HFFc6 (cell line): Measurements from ENCODE around the gene MLLT3. TPM values are rescaled to one million over a fixed set of nuclear protein-coding genes. Genes with fewer than 3 reads are reported as not detected.
"Not testable (repeated sequence)": the region's sequence is repeated elsewhere in the genome, so short reads cannot be mapped to it uniquely, and the experiment has no call there.

Experiments used
- DNase-seq: peaks from one replicate; pipeline ENCODE4 v3.0.0-alpha.2; 2018
- H3K27ac Mint-ChIP-seq: 2 replicates; pipeline ENCODE4 v1.8.0; 2020; ENCODE audit warnings: mild to moderate bottlenecking, mixed read lengths
- H3K27me3 Mint-ChIP-seq: 2 replicates; pipeline ENCODE4 v1.8.0; 2021; ENCODE audit warnings: mild to moderate bottlenecking, moderate library complexity, mixed read lengths; ENCODE audit not compliant: insufficient read depth
- H3K36me3 Mint-ChIP-seq: 2 replicates; pipeline ENCODE4 v1.8.0; 2021; ENCODE audit warnings: low read depth, mixed read lengths
- H3K4me1 Mint-ChIP-seq: 2 replicates; pipeline ENCODE4 v1.8.0; 2020; ENCODE audit warnings: low read depth, mixed read lengths
- H3K4me3 Mint-ChIP-seq: 2 replicates; pipeline ENCODE4 v1.8.0; 2020; ENCODE audit warnings: mild to moderate bottlenecking, moderate library complexity, mixed read lengths
- H3K9me3 Mint-ChIP-seq: 2 replicates; pipeline ENCODE4 v1.8.0; 2020; ENCODE audit warnings: mild to moderate bottlenecking, mixed read lengths
- CTCF ChIP-seq: fragments of 200-600 bp; sonication (generic); IDR thresholded peaks from 2 replicates; pipeline ENCODE4 v1.5.0; 2021; ENCODE audit warnings: antibody characterized with exemption, mild to moderate bottlenecking
- total RNA-seq, 6 experiments: library from RNA; stranded (reverse); fragmentation: NEBNext Ultra II Directional; extraction: Animal tissue kit (Norgen Biotek cat#: 25700); gene quantifications; 2 replicates in 1 of 6; 3 replicates in 5 of 6; pipeline ENCODE4 v1.2.3, GENCODE V29; 2021

MLLT3 gene
- total RNA-seq, 6 experiments from 2014 or later = 23.1 to 27.5 (median 24.7) TPM

GRCh38 chr9:20584968-20585643, 37.2 kb downstream of the MLLT3 start:
- H3K27me3 Mint-ChIP-seq = no peaks in the 10 kb centered on the region
- DNase-seq = no peak
- H3K36me3 Mint-ChIP-seq = 0 out of 2 replicates have a peak, but pooled peaks cover 5% of the 10 kb centered on the region
- peaks cover 7% of the 10 kb centered on the region for H3K4me1 Mint-ChIP-seq
- H3K27ac Mint-ChIP-seq = no peak overlapping the region
- no peak for TF ChIP-seq CTCF
- H3K9me3 Mint-ChIP-seq = no peaks in the 10 kb centered on the region
- H3K4me3 Mint-ChIP-seq = no peak overlapping the region

- peaks cover 14% of the 10 kb centered on the region for H3K4me1 Mint-ChIP-seq
- not testable (repeated sequence) for H3K4me3 Mint-ChIP-seq, DNase-seq, H3K27me3 Mint-ChIP-seq, H3K27ac Mint-ChIP-seq, H3K9me3 Mint-ChIP-seq, H3K36me3 Mint-ChIP-seq
Measured at GRCh38 chr9:20583088-20583487, 39.2 kb downstream of the MLLT3 start.

- Mint-ChIP-seq H3K4me1 (peaks cover 14% of the 10 kb centered on the region), H3K4me3 (no peak overlapping the region), H3K36me3 (0 out of 2 replicates have a peak, but pooled peaks cover 5% of the 10 kb centered on the region), H3K27me3 (no peaks in the 10 kb centered on the region), H3K9me3 (no peaks in the 10 kb centered on the region), H3K27ac (no peak overlapping the region)
- no peak for DNase-seq
- no peak for TF ChIP-seq CTCF
Measured at GRCh38 chr9:20582150-20582549, 40.1 kb downstream of the MLLT3 start.

- H3K4me3 Mint-ChIP-seq = no peak overlapping the region
- peaks cover 13% of the 10 kb centered on the region for H3K36me3 Mint-ChIP-seq
- H3K9me3 Mint-ChIP-seq = peaks cover 1% of the 10 kb centered on the region; the same call in 1 of the 2 replicates
- TF ChIP-seq CTCF = no peak
- DNase-seq = no peak
- no peaks in the 10 kb centered on the region; the same call in 1 of the 2 replicates for H3K27me3 Mint-ChIP-seq
- no peak overlapping the region for H3K27ac Mint-ChIP-seq
- H3K4me1 Mint-ChIP-seq = peaks cover 14% of the 10 kb centered on the region
Measured at GRCh38 chr9:20580673-20581072, 41.6 kb downstream of the MLLT3 start.

GRCh38 chr9:20579524-20580314, 42.6 kb downstream of the MLLT3 start:
- Mint-ChIP-seq H3K4me3 (no peak overlapping the region), H3K36me3 (peaks cover 23% of the 10 kb centered on the region), H3K9me3 (peaks cover 10% of the 10 kb centered on the region; the same call in 1 of the 2 replicates), H3K27me3 (no peaks in the 10 kb centered on the region; the same call in 1 of the 2 replicates), H3K4me1 (peaks cover 14% of the 10 kb centered on the region), H3K27ac (no peak overlapping the region)
- no peak for TF ChIP-seq CTCF
- no peak for DNase-seq

GRCh38 chr9:20573023-20573422, 49.3 kb downstream of the MLLT3 start:
- no peaks in the 10 kb centered on the region; the same call in 1 of the 2 replicates for H3K27me3 Mint-ChIP-seq
- peaks cover 20% of the 10 kb centered on the region for H3K36me3 Mint-ChIP-seq
- no peak for TF ChIP-seq CTCF
- H3K4me3 Mint-ChIP-seq = no peak overlapping the region
- H3K4me1 Mint-ChIP-seq = peaks cover 52% of the 10 kb centered on the region
- peaks cover 10% of the 10 kb centered on the region; the same call in 1 of the 2 replicates for H3K9me3 Mint-ChIP-seq
- no peak for DNase-seq
- no peak overlapping the region for H3K27ac Mint-ChIP-seq
